NCI-H1694 (cell line): Measurements from ENCODE around the gene CNTN6.
"Not testable (repeated sequence)": the region's sequence is repeated elsewhere in the genome, so short reads cannot be mapped to it uniquely, and the experiment has no call there.

ENCODE experiments used
- DNase-seq: peaks from one replicate; lab custom pipeline; 2025; lab: John Stamatoyannopoulos, UW

The CNTN6 gene

GRCh38 chr3:1288805-1289494, 196.1 kb downstream of the CNTN6 start:
- DNase-seq = no peak

GRCh38 chr3:1292571-1293071, 199.8 kb downstream of the CNTN6 start:
- DNase-seq = no peak

DNA sequence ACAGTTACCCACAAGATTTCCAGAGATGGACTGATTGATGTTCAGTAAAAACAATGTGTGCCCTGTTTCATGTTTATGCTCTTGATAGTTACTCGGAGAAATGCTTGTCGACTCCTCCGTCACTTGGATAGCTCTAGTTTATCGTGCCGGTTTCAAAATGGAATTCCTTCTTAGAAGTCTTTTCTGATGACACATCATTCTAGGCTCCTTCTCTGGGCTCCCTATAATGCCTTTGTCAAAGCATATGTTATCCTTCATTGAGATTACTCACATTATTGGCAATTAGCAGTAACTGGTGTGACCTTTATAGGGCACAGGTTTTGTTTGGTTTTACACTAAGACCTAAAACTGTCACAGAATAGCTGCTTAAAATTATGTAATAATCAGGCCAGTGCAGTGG, 201.8 kb downstream of the CNTN6 start:
- no peak for DNase-seq

DNA sequence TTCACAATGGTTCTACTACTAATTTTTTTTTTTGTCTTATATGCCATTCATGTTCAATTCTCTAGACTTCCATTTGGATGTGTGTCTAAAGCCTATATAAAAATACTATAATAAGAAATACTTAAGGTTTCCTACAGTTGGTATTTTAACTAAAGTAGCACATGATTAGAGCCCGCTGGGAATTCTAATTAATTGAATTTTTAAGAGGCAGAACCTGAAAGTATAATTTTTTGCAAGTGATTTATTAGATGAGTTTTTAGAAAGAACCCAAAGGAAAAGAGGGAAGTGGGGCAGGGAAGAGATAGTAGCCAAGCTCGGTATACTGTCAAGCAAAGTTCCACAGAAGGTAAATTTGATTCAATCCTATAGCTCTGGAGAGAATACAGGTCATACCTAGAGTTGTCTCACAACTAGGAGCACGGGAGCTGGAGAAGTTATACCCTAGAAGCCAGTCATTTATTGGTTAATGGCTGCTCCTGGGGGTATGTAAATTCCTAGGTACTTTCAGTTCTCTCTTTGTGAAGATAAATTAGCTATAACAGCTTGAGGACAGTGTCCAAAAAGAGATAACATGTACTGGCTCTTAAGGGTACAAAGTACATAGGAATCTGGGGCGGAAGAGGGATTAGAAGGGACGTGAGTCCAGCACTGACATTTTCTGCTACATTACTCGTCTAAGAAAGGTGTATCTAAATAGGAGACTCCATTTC, 225.6 kb downstream of the CNTN6 start:
- no peak for DNase-seq

- DNase-seq = no peak
These were observed 233.7 kb downstream of the CNTN6 start for GRCh38 chr3:1326546-1326945.

GRCh38 chr3:1330107-1330506, 237.3 kb downstream of the CNTN6 start:
- no peak for DNase-seq

DNA sequence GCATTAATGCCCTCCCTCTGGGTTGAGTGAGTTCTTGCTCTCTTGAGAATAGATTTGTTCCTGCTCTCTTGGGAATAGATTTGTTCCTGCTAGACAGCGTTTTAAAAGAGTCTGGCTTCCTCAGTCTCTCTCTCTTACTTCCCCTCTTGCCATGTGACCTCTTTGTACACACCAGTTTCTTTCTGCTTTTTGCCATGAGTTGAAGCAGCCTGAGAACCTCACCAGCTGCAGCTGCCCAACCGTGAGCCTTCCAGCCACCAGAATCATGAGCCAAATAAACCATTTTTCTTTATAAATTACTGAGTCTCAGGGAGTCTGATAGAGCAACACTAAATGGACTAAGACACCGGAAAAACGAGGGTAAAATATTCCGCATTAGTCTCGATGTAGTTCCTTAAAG, 253.6 kb downstream of the CNTN6 start:
- no peak for DNase-seq

GRCh38 chr3:1348547-1348946, 255.7 kb downstream of the CNTN6 start:
- no peak for DNase-seq

DNA sequence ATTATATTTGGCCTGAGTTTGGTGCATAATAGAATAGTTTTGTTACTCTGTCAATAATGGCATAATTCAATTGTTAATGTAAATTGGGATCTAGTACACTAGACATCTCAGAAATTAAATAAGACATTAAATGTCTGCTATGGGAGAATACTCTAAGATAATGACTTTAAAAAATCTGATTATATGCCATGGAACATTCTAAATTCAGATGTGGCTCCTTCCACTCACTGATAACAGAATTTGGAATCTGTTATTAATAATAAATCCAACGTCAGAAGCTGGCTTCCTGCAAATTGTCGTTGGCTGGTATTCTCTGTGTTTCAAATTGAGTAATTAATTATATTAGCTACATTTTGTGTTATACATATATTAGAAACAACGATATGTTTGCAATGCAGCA, 258.1 kb downstream of the CNTN6 start:
- no peak for DNase-seq

DNA sequence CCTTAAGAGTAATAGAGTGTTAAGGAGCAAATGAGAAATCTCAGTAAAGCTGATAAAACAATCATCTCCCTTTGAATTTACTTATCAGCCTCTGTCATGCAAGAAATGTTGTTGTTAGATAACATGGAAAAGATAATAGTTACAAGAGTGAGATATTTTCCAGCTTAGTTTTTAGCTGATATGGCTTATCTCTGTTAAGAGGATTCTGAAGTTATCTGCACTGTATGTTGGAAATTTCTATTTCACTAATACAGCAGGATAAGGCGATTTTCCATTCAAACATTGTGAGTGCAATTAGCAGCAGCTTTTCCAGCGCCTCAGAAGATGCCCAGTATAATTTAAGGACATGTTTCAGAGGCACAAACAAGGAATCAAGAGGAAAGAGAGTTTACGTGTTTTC, 262.9 kb downstream of the CNTN6 start:
- DNase-seq = no peak

GRCh38 chr3:1356101-1356500, 263.3 kb downstream of the CNTN6 start:
- no peak for DNase-seq

- DNase-seq = no peak
These were observed 272.7 kb downstream of the CNTN6 start for GRCh38 chr3:1365528-1365927.

- DNase-seq = no peak
These were observed 281.6 kb downstream of the CNTN6 start for GRCh38 chr3:1374471-1374870.

- no peak for DNase-seq
These were observed 282.3 kb downstream of the CNTN6 start for GRCh38 chr3:1375145-1375544.

DNA sequence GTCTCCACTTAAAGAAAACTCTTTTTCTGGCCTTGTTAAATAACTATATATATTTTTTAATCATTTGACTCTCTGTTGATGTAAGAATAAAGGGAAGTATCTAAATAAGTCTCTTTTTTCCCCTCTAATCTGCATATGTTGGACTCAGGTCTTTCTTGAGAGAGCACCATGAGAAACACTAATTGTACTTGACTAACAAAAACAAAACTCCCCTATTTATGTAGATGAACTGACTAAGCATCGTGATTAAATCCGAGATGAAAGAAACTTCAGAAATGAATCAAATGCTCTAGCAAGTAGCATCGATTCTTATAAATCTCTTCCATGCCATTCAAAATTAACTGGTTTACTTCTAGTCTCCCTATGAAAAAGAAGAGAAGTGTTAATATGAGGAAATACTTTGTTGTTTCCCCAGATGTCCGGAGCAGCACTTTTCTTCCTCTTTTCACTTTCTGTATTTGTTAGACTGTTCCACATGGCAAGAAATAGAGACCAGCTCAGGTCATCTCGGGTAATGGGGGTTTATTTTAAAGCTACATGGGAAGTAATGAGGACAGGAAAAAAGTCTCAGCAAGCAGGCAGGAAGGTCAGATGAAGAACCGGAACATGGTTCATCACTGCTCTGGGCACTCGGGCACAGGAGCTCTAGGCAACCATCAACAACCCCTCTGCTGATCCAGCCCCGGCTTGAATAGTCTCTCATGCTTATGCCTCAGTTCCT, 288.3 kb downstream of the CNTN6 start:
- DNase-seq = no peak

- no peak for DNase-seq
These were observed 288.8 kb downstream of the CNTN6 start for GRCh38 chr3:1381647-1382036.

GRCh38 chr3:1387396-1387905, 294.6 kb downstream of the CNTN6 start:
- not testable (repeated sequence) for DNase-seq

GRCh38 chr3:1394188-1394587, 301.4 kb downstream of the CNTN6 start:
- no peak for DNase-seq

GRCh38 chr3:1400571-1400970, 307.7 kb downstream of the CNTN6 start:
- DNase-seq = no peak

- no peak for DNase-seq
These were observed 311.6 kb downstream of the CNTN6 start for GRCh38 chr3:1404270-1404962.

DNA sequence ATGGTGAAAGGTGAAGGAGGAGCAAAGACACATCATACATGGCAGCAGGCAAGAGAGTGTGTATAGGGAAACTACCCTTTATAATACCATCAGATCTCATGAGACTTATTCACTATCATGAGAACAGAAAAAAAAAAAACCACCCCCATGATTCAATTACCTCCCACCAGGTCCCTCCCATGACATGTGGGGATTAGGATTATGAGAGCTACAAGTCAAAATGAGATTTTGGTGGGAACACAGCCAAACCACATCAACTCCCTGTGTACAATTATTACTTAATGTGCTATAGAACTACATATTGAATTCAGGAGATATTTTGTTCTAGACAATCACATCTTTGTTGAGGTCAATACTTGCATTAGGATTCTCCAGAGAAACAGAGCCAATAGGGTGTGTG, 313.4 kb downstream of the CNTN6 start:
- no peak for DNase-seq

- DNase-seq = no peak
These were observed 328.8 kb downstream of the CNTN6 start for GRCh38 chr3:1421577-1421976.
